Measurements from ENCODE around the gene OAS3.

DNA sequence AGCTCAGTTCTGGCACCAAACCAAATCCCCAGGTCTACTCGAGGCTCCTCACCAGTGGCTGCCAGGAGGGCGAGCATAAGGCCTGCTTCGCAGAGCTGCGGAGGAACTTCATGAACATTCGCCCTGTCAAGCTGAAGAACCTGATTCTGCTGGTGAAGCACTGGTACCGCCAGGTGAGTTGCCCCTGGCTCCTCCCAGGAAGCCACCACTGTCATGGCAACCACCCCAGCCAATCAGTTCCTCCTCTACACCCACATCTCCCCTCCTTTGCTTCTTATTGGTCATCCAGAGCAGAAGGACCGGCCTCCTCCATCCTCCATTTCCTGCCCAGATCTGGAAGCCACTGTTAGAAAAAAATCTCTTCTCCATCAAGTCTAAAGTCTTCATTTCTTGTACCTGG lies 22.8 kb downstream of the OAS3 start:
- TF ChIP-seq, protein P1, sequence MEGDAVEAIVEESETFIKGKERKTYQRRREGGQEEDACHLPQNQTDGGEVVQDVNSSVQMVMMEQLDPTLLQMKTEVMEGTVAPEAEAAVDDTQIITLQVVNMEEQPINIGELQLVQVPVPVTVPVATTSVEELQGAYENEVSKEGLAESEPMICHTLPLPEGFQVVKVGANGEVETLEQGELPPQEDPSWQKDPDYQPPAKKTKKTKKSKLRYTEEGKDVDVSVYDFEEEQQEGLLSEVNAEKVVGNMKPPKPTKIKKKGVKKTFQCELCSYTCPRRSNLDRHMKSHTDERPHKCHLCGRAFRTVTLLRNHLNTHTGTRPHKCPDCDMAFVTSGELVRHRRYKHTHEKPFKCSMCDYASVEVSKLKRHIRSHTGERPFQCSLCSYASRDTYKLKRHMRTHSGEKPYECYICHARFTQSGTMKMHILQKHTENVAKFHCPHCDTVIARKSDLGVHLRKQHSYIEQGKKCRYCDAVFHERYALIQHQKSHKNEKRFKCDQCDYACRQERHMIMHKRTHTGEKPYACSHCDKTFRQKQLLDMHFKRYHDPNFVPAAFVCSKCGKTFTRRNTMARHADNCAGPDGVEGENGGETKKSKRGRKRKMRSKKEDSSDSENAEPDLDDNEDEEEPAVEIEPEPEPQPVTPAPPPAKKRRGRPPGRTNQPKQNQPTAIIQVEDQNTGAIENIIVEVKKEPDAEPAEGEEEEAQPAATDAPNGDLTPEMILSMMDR (conservative IDR thresholded peaks at IDR 0.05; ENCODE audit: low read length), result no peak
- no peak for TF ChIP-seq EZH2phosphoT487 (IDR thresholded peaks at IDR 0.05; ENCODE audit: borderline replicate concordance)
